Measurements from ENCODE around the gene REST. TPM values are rescaled to one million over a fixed set of nuclear protein-coding genes. Genes with fewer than 3 reads are reported as not detected.

REST gene
- total and polyA plus RNA-seq, 7 experiments from 2014 or later = 55.7 to 203 (median 75.1) TPM

DNA sequence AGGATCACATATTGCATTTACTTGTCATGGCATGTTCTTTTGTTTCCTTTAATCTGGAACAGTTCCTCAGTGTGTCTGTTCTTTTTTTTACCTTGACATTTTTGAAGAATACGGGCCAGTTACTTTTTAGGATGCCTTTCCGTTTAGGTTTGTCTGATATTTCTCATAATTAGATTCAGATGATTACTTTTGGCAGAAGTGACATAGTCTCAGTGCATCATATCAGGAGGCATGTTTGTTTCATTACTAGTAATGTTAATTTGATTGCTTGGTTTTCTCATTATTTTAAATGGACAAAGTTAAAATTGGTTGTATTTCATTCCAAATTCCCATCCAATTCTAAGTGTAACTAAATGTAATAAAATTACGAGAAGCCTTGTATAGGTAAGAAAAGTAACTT lies 79.3 kb downstream of the REST start:
- DNase-seq (no peak), ATAC-seq (no peak)
- no peaks in the 10 kb centered on the region for H3K27me3 Mint-ChIP-seq
- Histone ChIP-seq H3K27me3 (ENCODE audit: control insufficient read depth in 2 of 2, insufficient read depth in 2 of 2, low read length in 2 of 2) (no peaks in the 10 kb centered on the region), H3K4me1 (ENCODE audit: control insufficient read depth in 2 of 2, insufficient read depth in 2 of 2, low read length in 2 of 2) (peaks cover 3 to 18% of the 10 kb centered on the region in 2 donors), H3K9me3 (ENCODE audit: control insufficient read depth in 2 of 3, low read length in 3 of 3) (no peaks in the 10 kb centered on the region), H3K4me3 (ENCODE audit: low read length) (no peak overlapping the region), H3K36me3 (ENCODE audit: control insufficient read depth in 2 of 3, insufficient read depth in 3 of 3, low read length in 3 of 3) (peaks cover 12 to 58% (median 21%) of the 10 kb centered on the region in 3 experiments), H3K27ac (ENCODE audit: low read depth, low read length) (no peak overlapping the region)
- ChIA-PET POLR2A (no interaction called here), CTCF (no interaction called here)
- no peaks in the 10 kb centered on the region for H3K9me3 Mint-ChIP-seq
- H3K27ac Mint-ChIP-seq = no peak overlapping the region
- H3K4me3 Mint-ChIP-seq = no peak overlapping the region
- H3K36me3 Mint-ChIP-seq = peaks cover 15 to 49% (median 29%) of the 10 kb centered on the region in 5 donors
- H3K4me1 Mint-ChIP-seq = peaks cover 42 to 81% (median 59%) of the 10 kb centered on the region in 7 donors
- intact Hi-C loops (cut with micrococcal nuclease) = no loop called here

DNA sequence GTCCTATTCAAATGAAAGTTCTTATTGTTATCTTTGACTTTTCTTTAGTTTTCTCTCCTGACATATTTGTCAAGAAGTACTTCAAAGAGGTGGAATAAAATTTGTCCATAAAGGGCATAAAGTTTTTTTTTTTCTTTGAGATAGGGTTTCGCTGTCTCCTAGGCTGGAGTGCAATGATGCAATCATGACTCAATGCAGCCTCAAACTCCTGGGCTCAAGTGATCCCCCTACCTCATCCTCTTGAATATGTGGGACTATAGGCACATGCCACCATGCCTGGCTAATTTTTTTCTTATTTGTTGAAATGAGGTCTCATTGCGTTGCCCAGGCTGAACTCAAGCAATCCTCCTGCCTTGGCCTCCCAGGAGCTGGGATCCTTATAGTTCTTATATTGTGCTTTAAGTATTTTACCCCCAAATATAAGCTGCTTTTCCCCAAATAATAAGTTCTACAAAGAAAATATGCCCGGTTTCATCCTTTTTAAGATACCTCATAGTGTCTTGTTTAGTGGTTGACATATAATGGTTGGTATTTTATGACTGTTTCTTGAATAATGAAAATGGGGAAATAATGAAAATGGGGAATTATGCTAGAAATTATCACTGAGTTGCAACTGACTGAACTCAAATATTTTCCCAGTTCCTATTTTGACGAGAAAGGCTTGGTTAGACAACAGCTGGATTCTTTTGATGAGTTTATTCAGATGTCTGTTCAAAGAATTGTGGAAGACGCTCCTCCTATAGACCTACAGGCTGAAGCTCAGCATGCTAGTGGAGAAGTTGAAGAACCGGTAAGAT lies 82.6 kb downstream of the REST start:
- Mint-ChIP-seq H3K4me3 (no peak overlapping the region), H3K9me3 (no peaks in the 10 kb centered on the region), H3K27me3 (no peaks in the 10 kb centered on the region), H3K4me1 (peaks cover 28 to 69% (median 42%) of the 10 kb centered on the region in 7 donors), H3K36me3 (peaks cover 11 to 59% (median 31%) of the 10 kb centered on the region in 5 donors), H3K27ac (peak overlapping the region in 3 of 9 donors; percentile 1 to 61 (median 11))
- no peak overlapping the region for H3K27ac ChIP-seq (ENCODE audit: low read depth, low read length)
- H3K36me3 ChIP-seq (ENCODE audit: control insufficient read depth in 2 of 3, insufficient read depth in 3 of 3, low read length in 3 of 3) = peaks cover 18 to 77% (median 27%) of the 10 kb centered on the region in 3 experiments
- H3K27me3 ChIP-seq (ENCODE audit: control insufficient read depth in 2 of 2, insufficient read depth in 2 of 2, low read length in 2 of 2) = no peaks in the 10 kb centered on the region
- no peak for DNase-seq
- no peaks in the 10 kb centered on the region for H3K4me1 ChIP-seq (ENCODE audit: control insufficient read depth in 2 of 2, insufficient read depth in 2 of 2, low read length in 2 of 2)
- no peak for ATAC-seq
- ChIA-PET CTCF (interaction anchor here (1.5 kb wide), 1 partner anchor 8 kb away, joined by 3 read pairs; no protein-coding TSS in a partner anchor), POLR2A (interaction anchor here (1.0 to 1.6 kb wide), 2 partner anchors 11 to 83 kb away, joined by 4 read pairs; partner anchors contain the start of genes POLR2B and REST)
- intact Hi-C loops (cut with micrococcal nuclease) = no loop called here
- H3K4me3 ChIP-seq (ENCODE audit: low read length) = no peak overlapping the region
- H3K9me3 ChIP-seq (ENCODE audit: control insufficient read depth in 2 of 3, low read length in 3 of 3) = no peaks in the 10 kb centered on the region

DNA sequence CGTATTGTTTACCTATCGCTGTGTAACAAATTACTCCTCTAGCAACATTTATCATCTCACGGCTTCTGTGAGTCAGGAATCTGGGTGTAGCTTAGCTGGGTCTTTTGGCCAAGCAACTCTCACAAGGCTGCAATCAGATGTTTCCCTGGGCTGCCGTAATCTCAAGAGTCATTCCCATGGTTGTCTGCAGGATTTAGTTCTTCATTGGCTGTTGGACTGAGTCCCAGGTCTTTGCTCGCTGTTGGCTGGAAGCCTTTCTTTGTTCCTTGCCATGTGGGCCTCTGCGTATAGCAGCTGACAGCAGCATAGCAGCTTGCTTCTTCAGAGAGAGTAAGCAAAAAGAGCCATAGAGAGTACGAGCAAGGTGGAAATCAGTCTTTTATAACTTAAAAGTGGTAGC lies 87.8 kb downstream of the REST start:
- Mint-ChIP-seq H3K27ac (peak overlapping the region in 1 of 9 donors; percentile 36), H3K9me3 (no peaks in the 10 kb centered on the region), H3K4me1 (peaks cover 18 to 49% (median 31%) of the 10 kb centered on the region in 7 donors), H3K4me3 (no peak overlapping the region), H3K36me3 (peaks cover 22 to 65% (median 43%) of the 10 kb centered on the region in 5 donors), H3K27me3 (no peaks in the 10 kb centered on the region)
- ATAC-seq (no peak), DNase-seq (no peak)
- H3K9me3 ChIP-seq (ENCODE audit: control insufficient read depth in 2 of 3, low read length in 3 of 3) = no peaks in the 10 kb centered on the region
- no peaks in the 10 kb centered on the region for H3K27me3 ChIP-seq (ENCODE audit: control insufficient read depth in 2 of 2, insufficient read depth in 2 of 2, low read length in 2 of 2)
- ChIA-PET CTCF (no interaction called here), POLR2A (interaction anchor here (0.6 to 1.0 kb wide), 2 partner anchors 18 to 131 kb away, joined by 3 read pairs; partner anchors contain the start of gene NOA1)
- intact Hi-C loops (cut with micrococcal nuclease) = loop anchor here in 1 of 2 donors (2.0 kb wide), 1 partner anchor 19 kb away; no protein-coding TSS in a partner anchor
- no peak overlapping the region for H3K27ac ChIP-seq (ENCODE audit: low read depth, low read length)
- H3K4me1 ChIP-seq (ENCODE audit: control insufficient read depth in 2 of 2, insufficient read depth in 2 of 2, low read length in 2 of 2) = no peaks in the 10 kb centered on the region
- H3K4me3 ChIP-seq (ENCODE audit: low read length) = no peak overlapping the region
- peaks cover 17 to 73% (median 25%) of the 10 kb centered on the region in 3 experiments for H3K36me3 ChIP-seq (ENCODE audit: control insufficient read depth in 2 of 3, insufficient read depth in 3 of 3, low read length in 3 of 3)

DNA sequence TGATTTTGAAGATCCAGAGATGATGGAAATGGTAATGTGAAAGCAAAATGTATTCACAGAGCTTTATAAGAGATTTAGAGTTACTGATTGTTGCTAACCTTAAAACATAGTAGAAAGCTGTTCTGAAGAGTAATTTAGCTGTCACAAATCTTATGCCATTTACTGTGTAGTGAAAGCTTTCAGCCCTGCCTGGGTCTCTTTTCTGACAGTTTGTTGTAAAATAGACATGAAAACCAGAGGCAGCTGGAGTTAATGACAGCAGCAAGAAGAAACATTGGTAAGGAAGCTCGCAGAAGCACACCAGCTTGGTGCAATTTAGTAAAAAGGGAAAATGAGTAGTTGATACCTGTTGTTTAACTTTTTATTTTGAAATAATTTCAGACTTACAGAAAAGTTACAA lies 92.1 kb downstream of the REST start:
- peaks cover 14 to 59% (median 17%) of the 10 kb centered on the region in 3 experiments for H3K36me3 ChIP-seq (ENCODE audit: control insufficient read depth in 2 of 3, insufficient read depth in 3 of 3, low read length in 3 of 3)
- CTCF ChIA-PET = no interaction called here
- peaks cover 12 to 56% (median 36%) of the 10 kb centered on the region in 5 donors for H3K36me3 Mint-ChIP-seq

DNA sequence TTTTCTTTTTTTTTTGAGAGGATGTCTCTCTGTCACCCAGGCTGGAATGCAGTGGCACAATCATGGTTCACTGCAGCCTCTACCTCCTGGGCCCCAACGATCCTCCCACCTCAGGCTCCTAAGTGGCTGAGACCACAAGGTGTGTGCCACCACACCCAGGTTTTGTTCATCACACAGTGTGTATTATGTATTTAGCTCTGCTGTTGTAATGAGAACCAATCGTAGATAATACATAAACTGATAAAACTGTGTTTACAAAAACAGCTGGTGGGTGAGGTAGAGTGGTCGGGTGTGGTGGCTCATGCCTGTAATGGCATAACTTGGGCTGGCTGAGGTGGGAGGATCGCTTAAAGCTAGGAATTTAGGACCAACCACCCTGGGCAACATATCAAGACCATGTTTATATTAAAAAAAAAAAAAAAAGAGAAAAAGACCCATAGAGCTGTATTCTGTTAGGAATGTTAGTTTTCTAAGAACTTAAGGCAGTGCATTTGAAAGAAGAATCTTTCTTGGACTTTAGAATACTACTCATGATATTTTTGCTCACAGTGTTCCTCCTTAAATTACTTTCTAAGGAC lies 105.9 kb downstream of the REST start:
- H3K4me1 Mint-ChIP-seq = peaks cover 5 to 21% (median 11%) of the 10 kb centered on the region in 7 donors
- ATAC-seq = no peak
- H3K4me3 Mint-ChIP-seq = no peak overlapping the region
- intact Hi-C loops (cut with micrococcal nuclease) = loop anchor here in 1 of 2 donors (2.0 kb wide), 1 partner anchor 19 kb away; no protein-coding TSS in a partner anchor
- no peak overlapping the region for H3K27ac ChIP-seq (ENCODE audit: low read depth, low read length)
- ChIA-PET POLR2A (no interaction called here), CTCF (no interaction called here)
- H3K27ac Mint-ChIP-seq = peak overlapping the region in 4 of 9 donors; percentile 25 to 47 (median 29)
- H3K9me3 Mint-ChIP-seq = no peaks in the 10 kb centered on the region
- no peaks in the 10 kb centered on the region for H3K4me1 ChIP-seq (ENCODE audit: control insufficient read depth in 2 of 2, insufficient read depth in 2 of 2, low read length in 2 of 2)
- H3K36me3 ChIP-seq (ENCODE audit: control insufficient read depth in 2 of 3, insufficient read depth in 3 of 3, low read length in 3 of 3) = peaks cover 15 to 74% (median 20%) of the 10 kb centered on the region in 3 experiments
- peaks cover 11 to 48% (median 37%) of the 10 kb centered on the region in 5 donors for H3K36me3 Mint-ChIP-seq
- H3K9me3 ChIP-seq (ENCODE audit: control insufficient read depth in 2 of 3, low read length in 3 of 3) = no peaks in the 10 kb centered on the region
- no peak overlapping the region for H3K4me3 ChIP-seq (ENCODE audit: low read length)
- H3K27me3 Mint-ChIP-seq = no peaks in the 10 kb centered on the region
- no peaks in the 10 kb centered on the region for H3K27me3 ChIP-seq (ENCODE audit: control insufficient read depth in 2 of 2, insufficient read depth in 2 of 2, low read length in 2 of 2)
- DNase-seq = no peak

More for the DNA sequence above, 92.1 kb downstream of the REST start:
- Mint-ChIP-seq H3K9me3 (no peaks in the 10 kb centered on the region), H3K4me1 (peaks cover 3 to 19% (median 12%) of the 10 kb centered on the region in 7 donors), H3K27me3 (no peaks in the 10 kb centered on the region), H3K4me3 (no peak overlapping the region), H3K27ac (no peak overlapping the region)
- intact Hi-C loops (cut with micrococcal nuclease) = no loop called here
- DNase-seq = no peak
- POLR2A ChIA-PET = no interaction called here
- H3K27ac ChIP-seq (ENCODE audit: low read depth, low read length) = no peak overlapping the region
- no peak for ATAC-seq
- no peak overlapping the region for H3K4me3 ChIP-seq (ENCODE audit: low read length)
- no peaks in the 10 kb centered on the region for H3K9me3 ChIP-seq (ENCODE audit: control insufficient read depth in 2 of 3, low read length in 3 of 3)
- no peaks in the 10 kb centered on the region for H3K4me1 ChIP-seq (ENCODE audit: control insufficient read depth in 2 of 2, insufficient read depth in 2 of 2, low read length in 2 of 2)
- H3K27me3 ChIP-seq (ENCODE audit: control insufficient read depth in 2 of 2, insufficient read depth in 2 of 2, low read length in 2 of 2) = no peaks in the 10 kb centered on the region
